HEK293 (cell line): Measurements from ENCODE around the gene CDK6.

Experiments
- GLIS2 ChIP-seq: fragments of 450-650 bp; formaldehyde crosslinking; IDR thresholded peaks from 2 replicates; pipeline ENCODE4 v1.5.1; 2016; ENCODE audit warnings: missing biosample characterization, missing genetic modification characterization
- HIC1 ChIP-seq: fragments of 450-650 bp; formaldehyde crosslinking; IDR thresholded peaks from 2 replicates; pipeline ENCODE4 v1.5.1; 2016; ENCODE audit warnings: missing biosample characterization, missing genetic modification characterization
- KLF16 ChIP-seq: fragments of 450-650 bp; formaldehyde crosslinking; IDR thresholded peaks from 2 replicates; pipeline ENCODE4 v1.5.1; 2017; ENCODE audit warnings: missing biosample characterization, missing genetic modification characterization
- KLF7 ChIP-seq: fragments of 450-650 bp; formaldehyde crosslinking; IDR thresholded peaks from 2 replicates; pipeline ENCODE4 v1.5.1; 2016; ENCODE audit warnings: missing biosample characterization, missing genetic modification characterization, borderline replicate concordance
- SCRT2 ChIP-seq: fragments of 450-650 bp; formaldehyde crosslinking; IDR thresholded peaks from 2 replicates; pipeline ENCODE4 v1.5.1; 2016; ENCODE audit warnings: missing biosample characterization, missing genetic modification characterization
- SETDB1 ChIP-seq: IDR thresholded peaks from one replicate; pipeline ENCODE4 v1.6.1; 2017; ENCODE audit warnings: mild to moderate bottlenecking, low read length, moderate library complexity, mixed read lengths; ENCODE audit not compliant: insufficient read length
- SP2 ChIP-seq: fragments of 450-650 bp; formaldehyde crosslinking; IDR thresholded peaks from 2 replicates; pipeline ENCODE4 v1.5.1; 2016; ENCODE audit warnings: missing biosample characterization, missing genetic modification characterization
- ZNF274 ChIP-seq, 2 experiments: fragments of 200-500 bp in 1 of 2; fragments of 450-650 bp in 1 of 2; sonication (Bioruptor generic) in 1 of 2; formaldehyde crosslinking in 1 of 2; IDR thresholded peaks; 2 replicates each; pipeline versions ENCODE4 v1.5.1 to v1.6.1; 2014 to 2016; ENCODE audit warnings: borderline replicate concordance in 1 of 2, inconsistent platforms in 1 of 2, low read length in 1 of 2, missing biosample characterization in 1 of 2, missing genetic modification characterization in 1 of 2
- ZNF501 ChIP-seq: fragments of 450-650 bp; formaldehyde crosslinking; IDR thresholded peaks from 2 replicates; pipeline ENCODE4 v1.5.1; 2016; ENCODE audit warnings: missing biosample characterization, missing genetic modification characterization
- ZNF629 ChIP-seq: fragments of 450-650 bp; formaldehyde crosslinking; IDR thresholded peaks from 2 replicates; pipeline ENCODE4 v1.5.1; 2017; ENCODE audit warnings: missing biosample characterization, missing genetic modification characterization
- ZNF664 ChIP-seq: fragments of 450-650 bp; formaldehyde crosslinking; IDR thresholded peaks from 2 replicates; pipeline ENCODE4 v1.5.1; 2016; ENCODE audit warnings: missing biosample characterization, missing genetic modification characterization
- TF ChIP-seq, protein P1 (sequence below): fragments of 450-650 bp; formaldehyde crosslinking; IDR thresholded peaks from 2 replicates; pipeline ENCODE4 v1.5.1; 2016; ENCODE audit warnings: missing biosample characterization, missing genetic modification characterization
- TF ChIP-seq, protein P2 (sequence below): fragments of 450-650 bp; formaldehyde crosslinking; IDR thresholded peaks from 2 replicates; pipeline ENCODE4 v1.5.1; 2017; ENCODE audit warnings: missing biosample characterization, missing genetic modification characterization
- TF ChIP-seq, protein P3 (sequence below): sonication (generic); formaldehyde crosslinking; IDR thresholded peaks from 2 replicates; pipeline ENCODE4 v1.8.1; 2022; ENCODE audit warnings: mild to moderate bottlenecking, moderate library complexity, missing genetic modification reagents

GRCh38 chr7:92742186-92742585, 94.2 kb downstream of the CDK6 start:
- TF ChIP-seq ZNF664 (tag by site-specific recombination) (no peak), ZNF501 (tag by site-specific recombination) (no peak), SETDB1 (no peak), ZNF629 (tag by site-specific recombination) (no peak), SP2 (tag by site-specific recombination) (no peak), ZNF274 (IDR thresholded peaks at IDR 0.05; ENCODE audit: low read length) (no peak), ZNF274 (tag by site-specific recombination; IDR thresholded peaks at IDR 0.05; ENCODE audit: borderline replicate concordance) (no peak), SCRT2 (tag by site-specific recombination) (no peak), HIC1 (tag by site-specific recombination) (no peak), KLF16 (tag by site-specific recombination) (no peak), KLF7 (no peak), GLIS2 (tag by site-specific recombination) (no peak)
- TF ChIP-seq, protein P1, sequence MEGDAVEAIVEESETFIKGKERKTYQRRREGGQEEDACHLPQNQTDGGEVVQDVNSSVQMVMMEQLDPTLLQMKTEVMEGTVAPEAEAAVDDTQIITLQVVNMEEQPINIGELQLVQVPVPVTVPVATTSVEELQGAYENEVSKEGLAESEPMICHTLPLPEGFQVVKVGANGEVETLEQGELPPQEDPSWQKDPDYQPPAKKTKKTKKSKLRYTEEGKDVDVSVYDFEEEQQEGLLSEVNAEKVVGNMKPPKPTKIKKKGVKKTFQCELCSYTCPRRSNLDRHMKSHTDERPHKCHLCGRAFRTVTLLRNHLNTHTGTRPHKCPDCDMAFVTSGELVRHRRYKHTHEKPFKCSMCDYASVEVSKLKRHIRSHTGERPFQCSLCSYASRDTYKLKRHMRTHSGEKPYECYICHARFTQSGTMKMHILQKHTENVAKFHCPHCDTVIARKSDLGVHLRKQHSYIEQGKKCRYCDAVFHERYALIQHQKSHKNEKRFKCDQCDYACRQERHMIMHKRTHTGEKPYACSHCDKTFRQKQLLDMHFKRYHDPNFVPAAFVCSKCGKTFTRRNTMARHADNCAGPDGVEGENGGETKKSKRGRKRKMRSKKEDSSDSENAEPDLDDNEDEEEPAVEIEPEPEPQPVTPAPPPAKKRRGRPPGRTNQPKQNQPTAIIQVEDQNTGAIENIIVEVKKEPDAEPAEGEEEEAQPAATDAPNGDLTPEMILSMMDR (tag by site-specific recombination), result no peak
- TF ChIP-seq, protein P2, sequence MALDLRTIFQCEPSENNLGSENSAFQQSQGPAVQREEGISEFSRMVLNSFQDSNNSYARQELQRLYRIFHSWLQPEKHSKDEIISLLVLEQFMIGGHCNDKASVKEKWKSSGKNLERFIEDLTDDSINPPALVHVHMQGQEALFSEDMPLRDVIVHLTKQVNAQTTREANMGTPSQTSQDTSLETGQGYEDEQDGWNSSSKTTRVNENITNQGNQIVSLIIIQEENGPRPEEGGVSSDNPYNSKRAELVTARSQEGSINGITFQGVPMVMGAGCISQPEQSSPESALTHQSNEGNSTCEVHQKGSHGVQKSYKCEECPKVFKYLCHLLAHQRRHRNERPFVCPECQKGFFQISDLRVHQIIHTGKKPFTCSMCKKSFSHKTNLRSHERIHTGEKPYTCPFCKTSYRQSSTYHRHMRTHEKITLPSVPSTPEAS (tag by site-specific recombination), result no peak
- TF ChIP-seq, protein P3, sequence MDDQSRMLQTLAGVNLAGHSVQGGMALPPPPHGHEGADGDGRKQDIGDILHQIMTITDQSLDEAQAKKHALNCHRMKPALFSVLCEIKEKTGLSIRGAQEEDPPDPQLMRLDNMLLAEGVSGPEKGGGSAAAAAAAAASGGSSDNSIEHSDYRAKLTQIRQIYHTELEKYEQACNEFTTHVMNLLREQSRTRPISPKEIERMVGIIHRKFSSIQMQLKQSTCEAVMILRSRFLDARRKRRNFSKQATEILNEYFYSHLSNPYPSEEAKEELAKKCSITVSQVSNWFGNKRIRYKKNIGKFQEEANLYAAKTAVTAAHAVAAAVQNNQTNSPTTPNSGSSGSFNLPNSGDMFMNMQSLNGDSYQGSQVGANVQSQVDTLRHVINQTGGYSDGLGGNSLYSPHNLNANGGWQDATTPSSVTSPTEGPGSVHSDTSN (CRISPR knock-in tag), result no peak
